Renal pelvis (tissue), 4 donors: Measurements from ENCODE around the gene TSPAN5. TPM values are rescaled to one million over a fixed set of nuclear protein-coding genes. Genes with fewer than 3 reads are reported as not detected.

ENCODE experiments used
- DNase-seq: peaks from one replicate; pipeline ENCODE4 v3.0.0-alpha.2; 2013
- polyA plus RNA-seq, 3 donors: library from polyadenylated mRNA; unstranded; fragments of 120-200 nt; gene quantifications; one replicate each; pipeline ENCODE4 v1.2.1, GENCODE V29; 2013; ENCODE audit not compliant: insufficient read length in 3 of 3

The TSPAN5 gene
- polyA plus RNA-seq, 3 donors, result 21.3 to 28.2 (median 27.4) TPM

GRCh38 chr4:98679738-98680137 is 21.3 kb upstream of the TSPAN5 start:
- DNase-seq, result no peak

DNA sequence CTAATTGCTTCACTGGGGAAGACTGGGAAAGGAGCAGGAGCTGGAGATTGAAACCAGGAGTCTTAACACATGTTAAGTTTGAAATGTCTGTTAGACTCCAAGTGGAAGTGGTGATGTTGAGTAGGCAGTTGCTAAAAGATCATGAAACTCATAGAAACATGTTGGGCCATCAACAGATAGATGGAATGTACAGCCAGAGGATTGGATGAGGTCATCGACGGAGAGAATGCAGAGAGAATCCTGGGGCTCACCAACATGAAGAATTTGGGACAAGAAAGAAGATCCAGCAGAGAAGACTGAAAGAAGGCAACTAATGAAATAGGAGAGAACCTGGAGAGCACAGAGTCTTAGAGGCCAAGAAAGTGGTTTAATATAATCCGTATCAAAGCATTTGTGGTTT is 19.4 kb upstream of the TSPAN5 start:
- DNase-seq, result no peak

- DNase-seq, result no peak
Observed at GRCh38 chr4:98674404-98675173, 16.2 kb upstream of the TSPAN5 start.

DNA sequence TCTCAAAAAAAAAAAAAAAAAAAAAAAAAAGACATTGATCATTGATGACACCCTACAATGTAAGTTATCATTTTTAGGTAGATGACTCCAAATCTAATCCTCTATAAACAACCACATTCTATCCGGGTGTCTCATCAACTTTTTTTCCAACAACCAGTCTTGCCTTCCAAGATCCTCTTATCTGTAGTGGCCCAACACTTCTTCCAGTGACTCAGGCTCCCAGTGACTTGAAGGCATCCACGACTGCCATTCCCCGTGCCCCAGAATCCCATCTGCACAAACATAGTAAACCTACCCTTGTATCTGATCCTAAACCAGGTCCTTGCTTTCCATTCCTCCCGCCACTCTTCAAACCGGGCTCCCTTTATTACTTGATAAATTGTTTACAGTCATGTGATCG is 15.6 kb upstream of the TSPAN5 start:
- DNase-seq, result no peak

- DNase-seq, result no peak
Observed at GRCh38 chr4:98673288-98673644, 14.9 kb upstream of the TSPAN5 start.

DNA sequence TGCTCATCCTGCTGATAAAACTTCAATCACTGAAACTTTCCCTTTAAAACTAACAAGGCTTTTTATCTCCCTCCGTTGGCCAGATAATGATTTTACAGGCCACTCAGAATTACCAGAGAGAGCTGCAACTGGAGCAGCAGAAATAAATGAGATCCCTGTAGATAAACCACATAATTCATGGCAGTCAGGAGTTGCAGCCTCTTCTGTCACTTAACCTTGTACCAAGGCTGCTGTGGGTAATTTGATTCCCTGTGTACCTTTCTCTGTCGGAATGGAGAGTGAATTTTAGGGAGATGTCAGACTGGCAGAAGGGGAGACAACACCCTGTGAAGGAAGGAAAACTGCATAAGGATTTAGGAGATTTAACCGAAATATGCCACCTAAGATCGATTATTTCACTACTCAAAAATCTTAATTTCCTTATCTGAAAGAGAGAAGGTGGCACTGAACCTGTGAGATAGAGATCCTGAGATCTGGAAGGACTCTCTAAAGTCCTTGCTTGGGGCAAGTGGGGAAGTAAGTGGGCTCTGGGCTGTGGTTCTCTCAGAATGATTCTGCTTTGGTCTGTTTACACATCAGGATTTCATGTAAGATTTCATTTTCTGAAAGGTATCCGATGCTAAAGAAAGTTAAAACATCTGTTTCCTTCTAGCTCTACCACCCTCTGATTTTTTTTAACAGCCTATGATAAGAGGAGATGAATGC is 14.3 kb upstream of the TSPAN5 start:
- peak; percentile 46 for DNase-seq

GRCh38 chr4:98671131-98671530 is 12.7 kb upstream of the TSPAN5 start:
- no peak for DNase-seq

DNA sequence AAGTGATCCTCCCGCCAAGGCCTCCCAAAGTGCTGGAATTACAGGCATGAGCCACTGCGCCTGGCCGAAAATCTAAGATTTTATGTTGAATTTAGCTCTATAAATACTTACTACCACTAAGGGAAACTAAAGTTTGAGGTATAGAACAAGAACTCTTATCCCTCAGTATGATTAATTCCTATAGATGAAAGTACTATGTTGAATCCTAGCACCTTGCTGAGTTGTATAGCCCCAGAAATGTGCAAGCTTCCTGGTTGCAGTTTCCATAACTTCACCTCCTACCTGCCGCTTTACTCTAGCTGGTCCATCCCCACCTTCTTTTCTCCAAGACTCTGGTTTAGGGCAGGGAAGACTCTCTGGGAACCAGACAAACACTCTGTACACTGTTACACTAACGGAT is 11.8 kb upstream of the TSPAN5 start:
- no peak for DNase-seq

GRCh38 chr4:98669577-98669976 is 11.2 kb upstream of the TSPAN5 start:
- DNase-seq, result no peak

DNA sequence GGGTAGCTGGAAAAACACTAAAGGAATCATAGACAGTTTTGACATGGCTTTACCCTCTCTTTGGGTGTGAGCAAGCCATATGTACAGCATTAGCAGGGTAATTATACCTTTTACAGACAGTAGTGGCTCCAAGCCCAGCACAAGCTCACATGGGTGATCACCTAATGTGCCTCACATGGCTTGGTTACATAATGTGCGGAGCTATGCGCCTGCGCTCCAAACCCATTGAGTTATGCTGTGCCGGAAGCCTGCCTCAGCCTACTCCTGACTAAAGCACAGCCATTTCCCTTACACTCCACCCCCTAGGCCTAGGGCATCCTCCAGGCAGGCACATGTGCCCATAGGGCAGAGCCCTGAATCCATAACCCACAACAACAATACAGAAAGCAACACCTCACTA is 6.5 kb upstream of the TSPAN5 start:
- DNase-seq, result no peak

GRCh38 chr4:98663226-98664006 is 5.0 kb upstream of the TSPAN5 start:
- DNase-seq, result no peak

GRCh38 chr4:98662626-98663225 is 4.3 kb upstream of the TSPAN5 start:
- no peak for DNase-seq

DNA sequence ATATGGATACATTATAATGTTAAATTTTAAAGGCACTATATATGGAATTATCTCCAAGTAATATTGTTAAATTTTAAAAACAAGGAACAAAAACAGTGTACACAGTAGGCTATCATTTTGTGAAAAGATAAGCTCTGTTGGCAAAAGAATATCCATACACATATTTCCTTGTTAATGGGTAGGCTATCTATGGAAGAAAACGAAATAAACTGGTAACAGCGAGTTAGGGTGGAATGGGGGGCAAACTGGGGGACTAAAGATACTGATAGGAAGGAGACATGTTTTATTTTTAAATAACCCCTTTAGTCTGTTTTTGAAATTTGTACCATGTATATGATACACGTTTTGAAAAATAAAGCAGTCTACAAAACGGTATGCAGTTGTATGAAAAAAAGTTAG is 3.6 kb upstream of the TSPAN5 start:
- DNase-seq, result no peak

DNA sequence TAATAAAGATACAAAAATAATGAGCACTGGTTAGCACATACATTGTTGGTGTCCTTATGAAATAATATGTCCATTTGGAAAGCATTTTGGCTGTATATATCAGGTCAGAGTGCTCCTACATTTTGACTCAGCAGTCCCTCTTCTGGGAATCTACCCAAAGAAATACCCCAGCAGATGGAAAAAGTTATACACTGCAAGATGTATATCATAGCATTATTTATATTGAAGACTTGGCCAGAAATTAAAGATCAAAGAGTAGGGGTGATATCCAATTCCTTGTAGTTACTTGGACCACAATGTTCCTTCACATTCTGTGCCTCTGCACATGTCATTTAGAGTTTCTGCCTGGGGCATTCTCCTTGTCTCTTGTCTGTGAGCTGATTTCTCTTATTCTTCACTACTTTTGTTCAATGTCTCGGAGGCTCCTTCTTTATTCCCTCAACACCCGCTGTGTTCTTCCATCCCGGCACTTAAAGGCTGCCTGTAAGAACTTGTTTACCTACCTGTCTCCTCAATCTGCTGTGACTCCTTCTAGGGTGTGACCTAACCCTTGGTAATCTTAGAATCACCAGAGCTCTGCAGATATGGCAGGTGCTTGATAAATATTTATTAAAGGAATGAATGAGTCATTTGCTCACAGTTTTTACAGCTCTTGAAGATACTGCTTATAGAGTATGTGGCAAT is 3.1 kb upstream of the TSPAN5 start:
- no peak for DNase-seq

DNA sequence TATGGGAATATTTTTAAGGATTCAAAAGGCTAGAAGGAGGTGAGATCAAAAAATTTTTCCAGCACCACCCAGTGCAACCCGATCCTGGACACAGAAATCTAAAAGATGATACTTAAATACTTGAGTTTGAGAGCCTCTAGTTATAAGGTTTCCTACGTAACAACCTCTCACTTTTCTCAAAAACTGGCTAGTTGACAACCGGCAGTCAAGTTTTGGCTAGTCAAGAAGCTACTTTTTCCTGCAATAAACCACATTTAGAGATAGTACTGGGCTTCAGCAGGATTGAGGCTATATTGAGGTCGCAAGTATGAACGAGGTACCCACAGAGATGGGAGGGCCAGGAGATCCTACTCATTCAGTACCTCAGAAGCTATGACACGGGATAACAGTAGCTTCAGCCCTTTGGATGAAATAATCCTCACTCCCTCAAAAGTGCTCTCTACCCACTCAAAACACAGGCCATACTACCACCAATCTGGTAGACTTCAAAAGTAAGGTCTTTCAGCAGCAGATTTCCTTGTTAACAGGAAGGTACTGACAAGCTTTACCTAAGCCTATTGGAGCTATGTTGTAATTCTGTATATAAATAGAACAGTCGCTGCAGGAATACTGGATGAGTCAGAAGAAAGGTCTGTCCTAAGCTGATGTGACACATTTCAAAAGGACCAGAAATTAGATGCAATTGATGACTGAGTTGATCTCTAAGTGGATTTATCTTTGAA is 1.5 kb upstream of the TSPAN5 start:
- no peak for DNase-seq

DNA sequence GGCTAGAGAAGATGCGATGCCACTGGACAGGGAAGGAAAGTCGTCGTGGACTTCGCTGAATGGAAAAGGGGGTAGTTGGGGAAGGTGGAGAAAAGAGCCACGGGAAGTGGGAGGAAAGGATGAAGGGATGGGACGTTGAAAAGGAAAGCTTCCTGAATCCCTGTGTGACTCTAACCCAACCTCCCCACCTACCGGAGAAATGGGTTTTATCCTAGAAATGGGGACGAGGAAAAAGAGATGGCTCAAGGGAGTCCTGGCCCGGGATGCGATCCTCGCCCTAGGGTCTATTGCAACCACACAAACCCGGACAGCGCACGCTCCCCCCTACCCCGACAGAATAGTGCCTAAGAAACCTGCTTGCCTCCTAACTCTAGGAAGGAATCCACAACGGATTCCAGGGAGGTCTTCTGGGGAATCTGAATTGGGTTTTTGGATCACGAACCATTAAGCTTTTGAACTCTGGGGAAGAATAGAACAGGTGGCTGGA is 738 bp upstream of the TSPAN5 start:
- DNase-seq, result no peak

DNA sequence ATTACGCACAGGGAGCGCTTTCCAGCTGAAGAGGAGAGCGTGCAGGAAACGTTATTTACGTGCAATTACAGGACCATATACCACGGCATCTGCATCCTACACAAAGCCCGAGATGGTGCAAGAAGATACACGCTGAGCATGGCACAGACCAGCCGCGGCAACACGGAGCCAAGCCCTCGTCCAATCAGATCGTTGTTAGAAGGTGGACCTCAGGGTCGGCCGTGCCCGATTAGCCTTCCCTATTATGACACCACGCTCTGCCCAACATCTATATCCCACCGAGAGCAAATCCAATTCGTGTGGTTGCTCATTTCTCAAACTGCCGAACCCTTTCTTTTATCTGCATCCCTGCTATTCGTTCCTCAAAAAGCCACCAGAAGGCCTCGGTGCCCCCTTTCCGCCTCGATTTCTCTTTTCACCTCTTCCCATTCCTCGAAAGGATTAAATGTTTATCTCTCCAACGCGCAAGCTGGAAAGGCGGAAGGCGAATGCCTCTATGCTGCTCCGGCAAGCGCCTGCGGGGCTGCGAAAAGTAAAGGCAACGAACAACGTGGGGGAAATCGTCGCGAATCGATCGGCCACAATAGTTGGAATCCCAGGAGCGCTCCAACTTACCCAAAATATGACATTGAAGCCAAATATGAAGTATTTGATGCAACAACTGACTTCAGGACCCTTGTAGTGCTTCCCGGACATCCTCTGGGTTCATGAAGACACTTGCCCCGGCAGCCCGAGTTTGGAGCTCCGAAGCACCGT is 702 bp downstream of the TSPAN5 start:
- DNase-seq, result peak; percentile 33

DNA sequence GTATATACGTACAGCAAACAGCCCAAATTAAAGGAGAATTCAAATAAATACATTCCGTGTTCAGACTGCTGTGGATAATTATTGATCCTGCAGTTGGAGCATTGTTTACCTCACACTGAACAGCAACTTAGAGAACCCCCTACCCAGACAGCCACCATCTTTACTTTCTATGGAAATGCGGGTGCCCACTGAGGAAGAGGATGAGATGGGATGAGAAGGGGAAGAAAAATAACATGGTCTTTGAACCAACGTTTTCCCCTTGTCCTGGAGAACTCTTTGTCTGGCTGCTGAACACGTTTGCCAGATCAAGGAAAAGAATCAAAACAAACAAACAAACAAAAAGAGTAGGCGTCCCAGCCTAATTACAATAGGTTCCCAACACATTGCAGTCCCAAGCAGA is 1.5 kb downstream of the TSPAN5 start:
- no peak for DNase-seq

GRCh38 chr4:98656443-98656842 is 2.0 kb downstream of the TSPAN5 start:
- DNase-seq, result no peak
